ENCODE results near the gene EFNA1.
A peak's percentile ranks its signal among the peaks of the same experiment; 100 is the strongest.

GRCh38 chr1:155083865-155084721 lies 43.6 kb upstream of the EFNA1 start:
- no peak for TF ChIP-seq EZH2 (IDR thresholded peaks at IDR 0.05; ENCODE audit: borderline replicate concordance, low read depth, low read length, severe bottlenecking)
- peak; percentile 54 for TF ChIP-seq CTCF (IDR thresholded peaks at IDR 0.05; ENCODE audit: borderline replicate concordance, extremely low read depth, low read length, poor library complexity, severe bottlenecking)

All from DND-41 (cell line).